ENCODE data around the gene FGF23. TPM values are rescaled to one million over a fixed set of nuclear protein-coding genes. Genes with fewer than 3 reads are reported as not detected.

The FGF23 gene
- total and polyA plus RNA-seq, 4 donors: 0.10 to 0.83 (median 0.47) TPM; not detected in 1

- DNase-seq (ENCODE audit: low spot score): no peak
- Histone ChIP-seq H3K4me3 (ENCODE audit: low read depth in 1 of 3, low read length in 3 of 3) (no peak overlapping the region), H3K4me1 (ENCODE audit: control insufficient read depth in 4 of 4, insufficient read depth in 4 of 4, low read length in 3 of 4) (no peaks in the 10 kb centered on the region), H3K36me3 (ENCODE audit: control insufficient read depth in 4 of 4, insufficient read depth in 3 of 4, low read depth in 1 of 4, low read length in 3 of 4) (no peaks in the 10 kb centered on the region), H3K27me3 (ENCODE audit: control insufficient read depth in 4 of 4, insufficient read depth in 4 of 4, low read length in 3 of 4) (peaks cover 0 to 4% (median 0%) of the 10 kb centered on the region in 4 donors), H3K9me3 (ENCODE audit: control insufficient read depth in 4 of 4, low read length in 3 of 4) (no peaks in the 10 kb centered on the region), H3K9ac (ENCODE audit: low read depth in 1 of 2, low read length in 2 of 2) (no peak overlapping the region), H3K27ac (ENCODE audit: low read depth in 1 of 2, low read length in 2 of 2) (no peak overlapping the region)
- TF ChIP-seq JUND (IDR thresholded peaks at IDR 0.05): no peak
- no peak for TF ChIP-seq SP1 (IDR thresholded peaks at IDR 0.05)
- no peak for TF ChIP-seq MAX (IDR thresholded peaks at IDR 0.05)
- TF ChIP-seq HNF4G (IDR thresholded peaks at IDR 0.05): no peak
- TF ChIP-seq RAD21 (IDR thresholded peaks at IDR 0.05): no peak
- no peak for TF ChIP-seq TAF1 (conservative IDR thresholded peaks at IDR 0.05)
- no peak for TF ChIP-seq FOXA2 (IDR thresholded peaks at IDR 0.05)
- no peak for TF ChIP-seq FOXA1 (IDR thresholded peaks at IDR 0.05)
- no peak for TF ChIP-seq ATF3 (IDR thresholded peaks at IDR 0.05)
- TF ChIP-seq ZBTB33 (IDR thresholded peaks at IDR 0.05): no peak
- no peak for TF ChIP-seq YY1 (IDR thresholded peaks at IDR 0.05)
- no peak for TF ChIP-seq EGR1 (IDR thresholded peaks at IDR 0.05; ENCODE audit: low read depth in 2 of 2)
- WGBS: 49% methylated on average over 6 of the region's 6 CpGs
Observed at GRCh38 chr12:4417455-4417854, 37.9 kb upstream of the FGF23 start.

GRCh38 chr12:4416276-4416675 lies 36.8 kb upstream of the FGF23 start:
- peaks cover 0 to 4% (median 0%) of the 10 kb centered on the region in 4 donors for H3K27me3 ChIP-seq (ENCODE audit: control insufficient read depth in 4 of 4, insufficient read depth in 4 of 4, low read length in 3 of 4)
- DNase-seq (ENCODE audit: low spot score): no peak
- no peaks in the 10 kb centered on the region for H3K9me3 ChIP-seq (ENCODE audit: control insufficient read depth in 4 of 4, low read length in 3 of 4)
- H3K27ac ChIP-seq (ENCODE audit: low read depth in 1 of 2, low read length in 2 of 2): no peak overlapping the region
- TF ChIP-seq NR2F2 (IDR thresholded peaks at IDR 0.05) (no peak), JUND (IDR thresholded peaks at IDR 0.05) (no peak), RXRA (IDR thresholded peaks at IDR 0.05) (no peak), YY1 (IDR thresholded peaks at IDR 0.05) (no peak), MAX (IDR thresholded peaks at IDR 0.05) (no peak), ATF3 (IDR thresholded peaks at IDR 0.05) (no peak), TAF1 (conservative IDR thresholded peaks at IDR 0.05) (no peak), HNF4A (conservative IDR thresholded peaks at IDR 0.05) (no peak), EGR1 (IDR thresholded peaks at IDR 0.05; ENCODE audit: low read depth in 2 of 2) (no peak), HNF4G (IDR thresholded peaks at IDR 0.05) (no peak), FOXA1 (IDR thresholded peaks at IDR 0.05) (no peak), FOXA2 (IDR thresholded peaks at IDR 0.05) (no peak), CTCF (IDR thresholded peaks at IDR 0.05; ENCODE audit: low read depth, low read length, missing input control) (no peak)
- no peaks in the 10 kb centered on the region for H3K36me3 ChIP-seq (ENCODE audit: control insufficient read depth in 4 of 4, insufficient read depth in 3 of 4, low read depth in 1 of 4, low read length in 3 of 4)
- WGBS: 83% methylated on average over 8 of the region's 8 CpGs
- no peaks in the 10 kb centered on the region for H3K4me1 ChIP-seq (ENCODE audit: control insufficient read depth in 4 of 4, insufficient read depth in 4 of 4, low read length in 3 of 4)
- H3K9ac ChIP-seq (ENCODE audit: low read depth in 1 of 2, low read length in 2 of 2): no peak overlapping the region
- no peak overlapping the region for H3K4me3 ChIP-seq (ENCODE audit: low read depth in 1 of 3, low read length in 3 of 3)
